GM19455 (cell line): ENCODE results near the gene ITGB3.

Experiments used
- ATAC-seq: cut with Tn5 transposase; IDR thresholded peaks from one replicate; pipeline ENCODE4 v1.9.1; 2021; ENCODE audit not compliant: unreplicated experiment

Gene ITGB3

GRCh38 chr17:47274319-47275069 is 20.9 kb downstream of the ITGB3 start:
- no peak for ATAC-seq

GRCh38 chr17:47275245-47275984 is 21.8 kb downstream of the ITGB3 start:
- ATAC-seq = no peak

DNA sequence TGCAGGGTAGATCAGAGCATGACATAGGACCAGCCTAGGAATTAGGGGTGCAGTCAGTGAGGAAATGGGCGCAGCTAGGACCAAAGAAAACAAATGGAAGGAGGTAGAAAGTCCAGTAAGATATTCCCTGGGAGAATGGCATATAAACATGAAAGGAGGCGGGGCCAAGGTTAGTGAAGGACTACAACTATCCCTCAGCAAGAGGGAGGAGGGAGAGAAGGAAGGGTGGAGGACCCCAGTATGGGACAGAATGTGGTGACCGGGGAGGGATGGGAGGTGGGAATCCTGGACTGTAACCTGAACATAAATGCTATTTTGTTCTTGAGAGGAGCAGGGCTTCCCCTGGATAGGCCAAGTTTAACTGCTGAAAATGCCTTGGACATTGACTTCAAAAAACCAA is 22.8 kb downstream of the ITGB3 start:
- no peak for ATAC-seq

GRCh38 chr17:47276868-47277267 is 23.2 kb downstream of the ITGB3 start:
- ATAC-seq = no peak

GRCh38 chr17:47277921-47278320 is 24.3 kb downstream of the ITGB3 start:
- no peak for ATAC-seq

DNA sequence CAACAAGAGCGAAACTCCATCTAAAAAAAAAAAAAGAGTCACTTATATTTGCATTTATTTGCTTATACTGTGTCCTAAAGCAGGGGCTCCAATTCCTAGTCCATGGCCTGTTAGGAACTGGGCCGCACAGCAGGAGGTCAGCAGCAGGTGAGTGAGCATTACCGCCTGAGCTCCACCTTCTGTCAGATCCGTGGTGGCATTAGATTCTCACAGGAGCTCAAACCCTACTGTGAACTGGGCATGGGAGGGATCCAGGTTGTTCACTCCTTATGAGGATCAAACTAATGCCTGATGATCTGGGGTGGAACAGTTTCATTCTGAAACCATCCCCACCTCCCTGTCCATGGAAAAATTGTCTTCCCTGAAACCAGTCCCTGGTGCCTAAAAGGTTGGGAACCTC is 24.9 kb downstream of the ITGB3 start:
- no peak for ATAC-seq

- ATAC-seq = no peak
These were observed 25.6 kb downstream of the ITGB3 start for GRCh38 chr17:47279062-47279801.

DNA sequence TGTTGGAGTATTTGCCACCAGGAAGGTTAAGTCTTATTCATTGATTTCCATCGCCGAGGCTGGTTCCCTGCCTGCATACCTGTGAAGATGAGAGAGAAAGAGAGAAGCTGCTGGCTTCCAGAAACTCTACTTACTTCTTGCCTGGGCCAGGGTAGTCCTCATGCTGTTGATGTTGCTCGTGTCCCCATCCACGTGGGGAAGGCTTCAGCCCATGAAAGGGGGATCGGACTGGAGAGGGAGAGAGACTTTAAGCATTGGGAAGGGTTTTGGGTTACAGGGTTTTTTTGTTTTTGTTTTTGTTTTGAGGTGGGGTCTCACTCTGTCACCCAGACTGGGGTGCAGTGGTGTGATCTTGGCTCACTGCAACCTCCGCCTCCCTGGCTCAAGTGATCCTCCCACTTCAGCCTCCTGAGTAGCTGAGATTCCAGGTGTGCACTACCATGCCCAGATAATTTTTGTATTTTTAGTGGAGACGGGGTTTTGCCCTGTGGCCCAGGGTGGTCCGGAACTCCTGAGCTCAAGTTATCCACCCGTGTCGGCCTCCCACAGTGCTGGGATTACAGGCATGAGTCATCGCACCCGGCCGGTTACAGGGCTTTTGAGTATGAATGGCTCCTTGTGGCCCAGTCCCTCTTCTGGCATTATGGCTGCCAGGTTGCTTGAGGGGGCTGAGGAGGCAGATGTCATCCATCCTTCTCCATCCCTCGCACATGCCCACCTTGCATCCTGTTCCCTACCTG is 26.6 kb downstream of the ITGB3 start:
- no peak for ATAC-seq

DNA sequence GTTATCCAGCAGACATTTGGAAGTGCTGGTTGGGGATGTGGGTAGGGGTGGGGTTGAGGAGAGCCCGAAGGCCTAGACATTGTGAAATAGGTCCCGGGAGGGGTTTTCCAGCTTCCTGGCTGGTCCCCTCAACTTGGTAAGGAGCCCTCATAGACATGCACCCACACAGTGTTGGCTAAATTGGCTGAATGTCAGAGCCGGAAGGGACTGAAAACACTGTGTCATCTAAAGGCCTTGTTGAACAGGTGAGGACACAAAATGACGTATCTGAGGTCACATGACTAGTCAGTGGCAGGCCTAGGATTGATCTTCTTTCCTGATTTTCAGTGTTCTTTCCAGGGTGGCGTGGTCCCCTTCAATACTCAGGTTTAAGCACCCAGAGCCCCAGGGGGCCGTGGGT is 27.6 kb downstream of the ITGB3 start:
- no peak for ATAC-seq

GRCh38 chr17:47285003-47285402 is 31.4 kb downstream of the ITGB3 start:
- no peak for ATAC-seq

DNA sequence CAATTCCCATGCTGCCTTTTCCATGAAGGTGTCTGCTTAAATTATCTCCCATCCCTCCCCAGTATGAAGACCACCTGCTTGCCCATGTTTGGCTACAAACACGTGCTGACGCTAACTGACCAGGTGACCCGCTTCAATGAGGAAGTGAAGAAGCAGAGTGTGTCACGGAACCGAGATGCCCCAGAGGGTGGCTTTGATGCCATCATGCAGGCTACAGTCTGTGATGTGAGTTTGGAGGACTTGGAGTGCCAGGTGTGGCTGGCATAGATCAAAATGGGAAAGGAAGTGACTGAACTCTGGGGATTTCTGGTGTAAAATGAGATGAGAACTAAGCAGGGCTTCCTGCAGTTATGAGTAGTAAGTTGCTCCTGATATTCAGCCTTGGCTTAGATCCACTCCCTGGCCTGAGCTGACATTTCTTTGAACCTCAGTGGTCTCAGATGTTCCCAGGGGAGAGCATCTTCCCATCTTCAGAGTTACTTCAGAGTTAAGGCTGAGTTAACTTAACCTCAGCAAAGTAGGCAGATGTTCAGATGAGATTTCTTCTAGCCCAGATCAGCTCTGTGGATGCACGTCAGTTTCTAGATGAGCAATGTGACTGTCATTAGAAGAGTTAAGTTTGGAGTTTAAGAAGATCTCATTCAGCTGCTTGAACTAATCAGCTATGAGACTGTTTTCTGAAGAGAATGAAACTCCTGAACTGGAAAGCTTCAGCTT is 32.7 kb downstream of the ITGB3 start:
- ATAC-seq = peak; percentile 70

GRCh38 chr17:47287068-47287467 is 33.4 kb downstream of the ITGB3 start:
- ATAC-seq = no peak

DNA sequence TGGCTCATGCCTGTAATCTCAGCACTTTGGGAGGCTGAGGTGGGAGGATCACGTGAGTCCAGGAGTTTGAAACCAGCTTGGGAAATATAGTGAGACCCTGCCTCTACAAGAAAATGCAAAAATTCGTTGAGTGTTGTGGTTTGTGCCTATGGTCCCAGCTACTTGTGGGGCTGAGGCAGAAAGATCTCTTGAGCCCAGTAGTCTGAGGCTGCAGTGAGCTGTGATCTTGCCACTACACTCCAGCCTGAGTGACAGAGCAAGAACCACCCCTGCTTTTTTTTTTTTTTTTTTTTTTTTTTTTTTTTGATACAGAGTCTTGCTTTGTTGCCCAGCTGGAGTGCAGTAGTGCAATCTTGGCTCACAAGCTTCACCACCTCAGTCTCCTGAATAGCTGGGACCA is 34.0 kb downstream of the ITGB3 start:
- ATAC-seq = no peak

DNA sequence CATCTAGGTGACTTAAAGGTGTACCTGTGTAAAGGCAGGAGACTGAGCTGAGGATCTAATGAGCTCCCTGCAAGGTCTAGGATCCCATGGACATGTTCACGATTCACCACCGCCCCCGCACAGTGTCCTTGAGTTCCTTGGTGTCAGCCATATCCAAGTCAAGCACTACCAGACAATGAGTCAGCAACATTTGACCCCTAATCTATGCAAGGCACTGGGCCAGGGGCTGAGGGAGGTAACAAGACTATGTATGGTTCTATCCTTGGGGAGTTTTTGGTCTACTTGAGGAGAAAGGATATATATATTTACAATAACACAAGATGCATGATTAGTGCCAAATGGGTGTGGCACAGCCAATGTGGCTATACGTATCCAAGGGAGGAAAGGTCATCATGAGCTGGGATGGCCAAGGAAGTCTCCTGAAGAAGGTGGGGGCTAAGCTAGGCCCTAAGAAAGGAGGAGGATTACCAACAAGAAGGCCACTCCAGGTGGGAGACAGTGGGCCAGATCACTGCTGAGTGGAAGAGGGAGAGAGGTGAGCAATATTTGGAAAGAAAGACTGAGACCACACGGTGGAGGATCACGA is 35.0 kb downstream of the ITGB3 start:
- no peak for ATAC-seq

GRCh38 chr17:47289302-47289701 is 35.7 kb downstream of the ITGB3 start:
- no peak for ATAC-seq

GRCh38 chr17:47290870-47291241 is 37.2 kb downstream of the ITGB3 start:
- no peak for ATAC-seq

DNA sequence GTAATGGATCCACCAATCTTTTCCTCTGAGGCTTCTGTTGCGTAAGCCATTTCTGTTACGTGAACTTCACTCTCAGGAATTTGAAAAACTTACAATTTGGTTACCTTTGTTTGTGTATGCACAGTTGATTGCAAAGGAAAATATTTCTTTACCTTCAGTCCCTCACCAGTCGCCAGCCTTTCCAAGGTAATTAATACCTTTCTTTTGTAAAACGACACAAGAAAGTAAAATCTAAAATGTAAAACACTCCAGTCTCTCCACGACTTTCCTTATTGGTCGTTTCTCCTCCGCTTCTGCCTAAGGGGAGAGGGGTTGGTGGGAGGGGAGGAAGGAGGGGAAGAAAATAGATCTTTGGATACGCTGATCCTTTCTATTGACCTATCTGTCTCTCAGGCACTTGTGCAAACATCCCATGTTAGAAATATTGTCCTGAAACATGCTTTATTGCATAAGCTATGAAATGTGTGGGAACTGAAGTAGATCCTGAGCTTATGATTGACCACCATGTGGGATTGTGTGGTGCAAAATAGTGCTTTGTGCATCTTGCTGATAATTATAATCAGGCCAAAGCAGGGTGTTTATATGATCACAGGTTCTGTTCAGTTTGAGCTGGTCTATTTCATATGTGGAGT is 37.7 kb downstream of the ITGB3 start:
- ATAC-seq = no peak

DNA sequence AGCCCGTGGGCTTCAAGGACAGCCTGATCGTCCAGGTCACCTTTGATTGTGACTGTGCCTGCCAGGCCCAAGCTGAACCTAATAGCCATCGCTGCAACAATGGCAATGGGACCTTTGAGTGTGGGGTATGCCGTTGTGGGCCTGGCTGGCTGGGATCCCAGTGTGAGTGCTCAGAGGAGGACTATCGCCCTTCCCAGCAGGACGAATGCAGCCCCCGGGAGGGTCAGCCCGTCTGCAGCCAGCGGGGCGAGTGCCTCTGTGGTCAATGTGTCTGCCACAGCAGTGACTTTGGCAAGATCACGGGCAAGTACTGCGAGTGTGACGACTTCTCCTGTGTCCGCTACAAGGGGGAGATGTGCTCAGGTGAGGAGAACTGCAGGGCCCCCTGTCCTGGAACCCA is 38.6 kb downstream of the ITGB3 start:
- ATAC-seq = no peak

- no peak for ATAC-seq
These were observed 41.6 kb downstream of the ITGB3 start for GRCh38 chr17:47295037-47295873.
